OCI-LY1 (cell line): Measurements from ENCODE around the gene LYRM7.

Experiments used
- EZH2 ChIP-seq: fragments of 200-600 bp; sonication (generic), shearing (Covaris generic); IDR thresholded peaks from 2 replicates; pipeline ENCODE4 v1.8.0; 2017; ENCODE audit warnings: borderline replicate concordance, mixed run types, mild to moderate bottlenecking, antibody characterized with exemption, low read length, moderate library complexity, mixed read lengths
- TF ChIP-seq, protein P1 (sequence below): fragments of 200-600 bp; sonication (generic), shearing (Covaris generic); IDR thresholded peaks from 2 replicates; pipeline ENCODE4 v1.5.1; 2017; ENCODE audit warnings: mild to moderate bottlenecking, antibody characterized with exemption, low read length, moderate library complexity, mixed read lengths

GRCh38 chr5:131200560-131200959, 29.8 kb downstream of the LYRM7 start:
- TF ChIP-seq, protein P1, sequence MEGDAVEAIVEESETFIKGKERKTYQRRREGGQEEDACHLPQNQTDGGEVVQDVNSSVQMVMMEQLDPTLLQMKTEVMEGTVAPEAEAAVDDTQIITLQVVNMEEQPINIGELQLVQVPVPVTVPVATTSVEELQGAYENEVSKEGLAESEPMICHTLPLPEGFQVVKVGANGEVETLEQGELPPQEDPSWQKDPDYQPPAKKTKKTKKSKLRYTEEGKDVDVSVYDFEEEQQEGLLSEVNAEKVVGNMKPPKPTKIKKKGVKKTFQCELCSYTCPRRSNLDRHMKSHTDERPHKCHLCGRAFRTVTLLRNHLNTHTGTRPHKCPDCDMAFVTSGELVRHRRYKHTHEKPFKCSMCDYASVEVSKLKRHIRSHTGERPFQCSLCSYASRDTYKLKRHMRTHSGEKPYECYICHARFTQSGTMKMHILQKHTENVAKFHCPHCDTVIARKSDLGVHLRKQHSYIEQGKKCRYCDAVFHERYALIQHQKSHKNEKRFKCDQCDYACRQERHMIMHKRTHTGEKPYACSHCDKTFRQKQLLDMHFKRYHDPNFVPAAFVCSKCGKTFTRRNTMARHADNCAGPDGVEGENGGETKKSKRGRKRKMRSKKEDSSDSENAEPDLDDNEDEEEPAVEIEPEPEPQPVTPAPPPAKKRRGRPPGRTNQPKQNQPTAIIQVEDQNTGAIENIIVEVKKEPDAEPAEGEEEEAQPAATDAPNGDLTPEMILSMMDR, result no peak
- no peak for TF ChIP-seq EZH2
